ENCODE measurements around the gene C1QL4.

GRCh38 chr12:49339464-49339861 lies 2.5 kb upstream of the C1QL4 start:
- TF ChIP-seq EZH2 (IDR thresholded peaks at IDR 0.05; ENCODE audit: low read length, missing control alignments) (no peak), CTCF (conservative IDR thresholded peaks at IDR 0.05 in 1 of 2, IDR thresholded peaks at IDR 0.05 in 1 of 2; ENCODE audit: low read depth in 1 of 2, low read length in 2 of 2) (no peak)

Data from fibroblast of lung (primary cell).